H9 (cell line): ENCODE data around the gene ZNF681. TPM values are rescaled to one million over a fixed set of nuclear protein-coding genes. Genes with fewer than 3 reads are reported as not detected.

Source experiments
- DNase-seq: peaks from one replicate; pipeline ENCODE4 v3.0.0-alpha.2; 2017
- H2AFZ ChIP-seq: one replicate; pipeline ENCODE4 v1.6.1; 2013; ENCODE audit warnings: mild to moderate bottlenecking, low read length, control low read depth, moderate library complexity
- H2AK5ac ChIP-seq: 2 replicates; pipeline ENCODE4 v1.6.1; 2013; ENCODE audit warnings: low read length, control low read depth, mixed read lengths; ENCODE audit not compliant: insufficient read length
- H2BK120ac ChIP-seq: one replicate; pipeline ENCODE4 v1.6.1; 2013; ENCODE audit warnings: low read depth, mild to moderate bottlenecking, low read length, control low read depth, inconsistent platforms; ENCODE audit not compliant: poor library complexity, severe bottlenecking
- H2BK12ac ChIP-seq: 2 replicates; pipeline ENCODE4 v1.6.1; 2013; ENCODE audit warnings: low read length, control low read depth, mixed read lengths, low read depth; ENCODE audit not compliant: insufficient read length
- H2BK15ac ChIP-seq: 2 replicates; pipeline ENCODE4 v1.6.1; 2013; ENCODE audit warnings: low read depth, low read length, control low read depth
- H2BK20ac ChIP-seq: one replicate; pipeline ENCODE4 v1.6.1; 2013; ENCODE audit warnings: low read depth, mild to moderate bottlenecking, low read length, control low read depth, inconsistent platforms; ENCODE audit not compliant: poor library complexity, severe bottlenecking
- H2BK5ac ChIP-seq: 2 replicates; pipeline ENCODE4 v1.6.1; 2013; ENCODE audit warnings: low read length, control low read depth, mixed read lengths; ENCODE audit not compliant: insufficient read length
- H3K14ac ChIP-seq: 2 replicates; pipeline ENCODE4 v1.6.1; 2013; ENCODE audit warnings: low read length, control low read depth; ENCODE audit not compliant: insufficient read depth
- H3K18ac ChIP-seq: 2 replicates; pipeline ENCODE4 v1.6.1; 2013; ENCODE audit warnings: low read depth, mild to moderate bottlenecking, mixed read lengths, low read length, control low read depth; ENCODE audit not compliant: insufficient read length
- H3K23ac ChIP-seq: 2 replicates; pipeline ENCODE4 v1.6.1; 2013; ENCODE audit warnings: low read length, control low read depth, mixed read lengths, low read depth; ENCODE audit not compliant: insufficient read length
- H3K23me2 ChIP-seq: 2 replicates; pipeline ENCODE4 v1.6.1; 2013; ENCODE audit warnings: low read depth, mild to moderate bottlenecking, mixed read lengths, low read length, control low read depth; ENCODE audit not compliant: insufficient read length, poor library complexity, severe bottlenecking
- H3K27ac ChIP-seq: 2 replicates; pipeline ENCODE4 v1.5.1; 2013; ENCODE audit warnings: low read length, control low read depth, mixed read lengths, low read depth; ENCODE audit not compliant: insufficient read length
- H3K27me3 ChIP-seq: 2 replicates; pipeline ENCODE4 v1.6.1; 2013; ENCODE audit warnings: low read length, control low read depth, inconsistent platforms; ENCODE audit not compliant: insufficient read depth
- H3K4ac ChIP-seq: 2 replicates; pipeline ENCODE4 v1.6.1; 2013; ENCODE audit warnings: low read depth, mild to moderate bottlenecking, control low read depth, inconsistent platforms, low read length, moderate library complexity
- H3K4me1 ChIP-seq: 2 replicates; pipeline ENCODE4 v1.6.1; 2013; ENCODE audit warnings: low read length, control low read depth, inconsistent platforms; ENCODE audit not compliant: insufficient read depth
- H3K4me2 ChIP-seq: 2 replicates; pipeline ENCODE4 v1.6.1; 2013; ENCODE audit warnings: low read length, control low read depth, mixed read lengths; ENCODE audit not compliant: insufficient read length, insufficient read depth
- H3K56ac ChIP-seq: 2 replicates; pipeline ENCODE4 v1.6.1; 2013; ENCODE audit warnings: low read depth, mild to moderate bottlenecking, mixed read lengths, low read length, control low read depth; ENCODE audit not compliant: insufficient read length
- H3K79me1 ChIP-seq: 2 replicates; pipeline ENCODE4 v1.6.1; 2013; ENCODE audit warnings: low read depth, mild to moderate bottlenecking, moderate library complexity, low read length, control low read depth, inconsistent platforms; ENCODE audit not compliant: insufficient read depth, poor library complexity, severe bottlenecking
- H3K79me2 ChIP-seq: 2 replicates; pipeline ENCODE4 v1.6.1; 2013; ENCODE audit warnings: low read length, control low read depth, inconsistent platforms; ENCODE audit not compliant: insufficient read depth
- H3K9ac ChIP-seq: 2 replicates; pipeline ENCODE4 v1.6.1; 2013; ENCODE audit warnings: low read length, control low read depth, mixed read lengths; ENCODE audit not compliant: insufficient read length; ENCODE audit errors: extremely low read depth
- H3K9me3 ChIP-seq: one replicate; pipeline ENCODE4 v1.6.1; 2013; ENCODE audit warnings: low read depth, low read length, inconsistent platforms; ENCODE audit not compliant: control insufficient read depth
- H3T11ph ChIP-seq: one replicate; pipeline ENCODE4 v1.6.1; 2013; ENCODE audit warnings: mild to moderate bottlenecking, low read length, control low read depth, inconsistent platforms
- H4K20me1 ChIP-seq: one replicate; pipeline ENCODE4 v1.6.1; 2013; ENCODE audit not compliant: control insufficient read depth, insufficient read length, insufficient read depth
- H4K5ac ChIP-seq: 2 replicates; pipeline ENCODE4 v1.6.1; 2013; ENCODE audit warnings: low read depth, mild to moderate bottlenecking, mixed read lengths, low read length, control low read depth; ENCODE audit not compliant: insufficient read length
- H4K8ac ChIP-seq: replicated peaks from 2 replicates; pipeline ENCODE4 v1.6.1; 2013; ENCODE audit warnings: low read length, control low read depth, mixed read lengths, low read depth; ENCODE audit not compliant: insufficient read length
- H4K91ac ChIP-seq: 2 replicates; pipeline ENCODE4 v1.6.1; 2013; ENCODE audit warnings: low read depth, mild to moderate bottlenecking, moderate library complexity, mixed read lengths, low read length, control low read depth; ENCODE audit not compliant: insufficient read length
- H3K27ac Mint-ChIP-seq, 3 experiments: 2 replicates in 2 of 3; 3 replicates in 1 of 3; pipeline ENCODE4 v1.8.0; 2020 to 2021; ENCODE audit warnings: mixed read lengths in 3 of 3, mild to moderate bottlenecking in 1 of 3, moderate library complexity in 1 of 3
- H3K27me3 Mint-ChIP-seq: 2 replicates; pipeline ENCODE4 v1.8.0; 2021; ENCODE audit warnings: low read depth, mild to moderate bottlenecking, moderate library complexity, mixed read lengths
- H3K36me3 Mint-ChIP-seq, 3 experiments: 2 replicates in 2 of 3; 3 replicates in 1 of 3; pipeline ENCODE4 v1.8.0; 2020 to 2021; ENCODE audit warnings: low read depth in 3 of 3, mixed read lengths in 3 of 3; ENCODE audit not compliant: insufficient read depth in 1 of 3
- H3K4me1 Mint-ChIP-seq, 2 experiments: 2 replicates each; pipeline ENCODE4 v1.8.0; 2020; ENCODE audit warnings: mixed read lengths in 2 of 2
- H3K4me3 Mint-ChIP-seq, 2 experiments: 2 replicates in 1 of 2; 3 replicates in 1 of 2; pipeline ENCODE4 v1.8.0; 2020 to 2021; ENCODE audit warnings: mild to moderate bottlenecking in 2 of 2, mixed read lengths in 2 of 2, moderate library complexity in 1 of 2
- H3K9me3 Mint-ChIP-seq, 2 experiments: 2 replicates in 1 of 2; 3 replicates in 1 of 2; pipeline ENCODE4 v1.8.0; 2020; ENCODE audit warnings: mild to moderate bottlenecking in 2 of 2, mixed read lengths in 2 of 2, moderate library complexity in 1 of 2
- CTCF ChIP-seq: fragments of 200-600 bp; sonication (generic); conservative IDR thresholded peaks from 3 replicates; pipeline ENCODE4 v1.8.0; 2021; ENCODE audit warnings: antibody characterized with exemption, mild to moderate bottlenecking
- WGBS: extraction: QIAGEN DNeasy Blood & Tissue Kit; methylation state at CpG from one replicate; pipeline ENCODE4 v1.1.7; 2013; ENCODE audit warnings: missing lambda C conversion rate, low lambda C conversion rate, mixed read lengths; ENCODE audit not compliant: insufficient read length; ENCODE audit errors: extremely low coverage; 5-methylcytosine and 5-hydroxymethylcytosine counted together
- total RNA-seq: library from RNA; stranded (reverse); gene quantifications from 2 replicates; pipeline ENCODE4 v1.2.1, GENCODE V29; 2021

The ZNF681 gene
- total RNA-seq, 1 experiment from 2014 or later, result 10.4 TPM

- no peaks in the 10 kb centered on the region for H4K20me1 ChIP-seq
- no peak overlapping the region for H4K5ac ChIP-seq
- Mint-ChIP-seq H3K9me3 (peaks cover 0 to 11% of the 10 kb centered on the region in 2 experiments), H3K27ac (no peak overlapping the region), H3K4me1 (peaks cover 16 to 25% of the 10 kb centered on the region in 2 experiments), H3K4me3 (no peak overlapping the region), H3K27me3 (peaks cover 11% of the 10 kb centered on the region), H3K36me3 (no peaks in the 10 kb centered on the region; a peak in 1 of 7 replicates)
- no peak overlapping the region for H3K4ac ChIP-seq
- H3T11ph ChIP-seq, result no peak overlapping the region
- peak overlapping the region; percentile 1 for H2AFZ ChIP-seq
- no peaks in the 10 kb centered on the region for H3K9me3 ChIP-seq
- no peak overlapping the region for H2BK15ac ChIP-seq
- no peak overlapping the region for H2BK12ac ChIP-seq
- no peak overlapping the region for H3K9ac ChIP-seq
- H3K27me3 ChIP-seq, result no peaks in the 10 kb centered on the region
- H3K79me2 ChIP-seq, result no peaks in the 10 kb centered on the region
- H3K23me2 ChIP-seq, result no peaks in the 10 kb centered on the region
- no peak overlapping the region for H2BK20ac ChIP-seq
- H4K91ac ChIP-seq, result no peak overlapping the region
- no peak overlapping the region for H3K56ac ChIP-seq
- DNase-seq, result no peak
- no peak overlapping the region for H3K4me2 ChIP-seq
- WGBS, result no CpG with 5 or more reads among the region's 2 CpGs
- no peak for TF ChIP-seq CTCF
- H4K8ac ChIP-seq, result no peak overlapping the region
- no peak overlapping the region for H2BK120ac ChIP-seq
- no peak overlapping the region for H2AK5ac ChIP-seq
- no peak overlapping the region for H3K27ac ChIP-seq
- no peak overlapping the region for H3K23ac ChIP-seq
- peaks cover 3% of the 10 kb centered on the region; the same call in 1 of the 2 replicates for H3K4me1 ChIP-seq
- H3K14ac ChIP-seq, result no peak overlapping the region
- H3K18ac ChIP-seq, result no peak overlapping the region
- no peaks in the 10 kb centered on the region for H3K79me1 ChIP-seq
- H2BK5ac ChIP-seq, result no peak overlapping the region
Measured at GRCh38 chr19:23699521-23699860, 59.2 kb downstream of the ZNF681 start.
